Keratinocyte (primary cell): Measurements from ENCODE around the gene CLSTN2.

Experiments
- CTCF ChIP-seq, 3 experiments: IDR thresholded peaks in 1 of 3; conservative IDR thresholded peaks in 1 of 3; optimal IDR thresholded peaks in 1 of 3; 2 replicates in 2 of 3; 3 replicates in 1 of 3; pipeline versions ENCODE3 to v1.5.1; 2011; ENCODE audit warnings: low read length in 3 of 3, mild to moderate bottlenecking in 3 of 3, moderate library complexity in 2 of 3, control low read depth in 1 of 3, inconsistent platforms in 1 of 3; ENCODE audit not compliant: insufficient read depth in 2 of 3; ENCODE audit errors: extremely low read depth in 1 of 3
- EZH2 ChIP-seq: IDR thresholded peaks from one replicate; pipeline ENCODE4 v1.6.1; 2012; ENCODE audit warnings: inconsistent platforms, mild to moderate bottlenecking, low read length, moderate library complexity

GRCh38 chr3:140376136-140376889, 441.3 kb downstream of the CLSTN2 start:
- TF ChIP-seq CTCF (optimal IDR thresholded peaks at IDR 0.05 in 1 of 3, IDR thresholded peaks at IDR 0.05 in 1 of 3, conservative IDR thresholded peaks at IDR 0.05 in 1 of 3; ENCODE audit: extremely low read depth in 1 of 3, insufficient read depth in 2 of 3, low read length in 3 of 3) (no peak), EZH2 (no peak)
